CD4-positive, alpha-beta memory T cell (primary cell): ENCODE results near the gene GRIA1. TPM values are rescaled to one million over a fixed set of nuclear protein-coding genes. Genes with fewer than 3 reads are reported as not detected.

Source experiments
- CTCF ChIA-PET: fragments of 350-600 bp; sonication (Branson Sonifier 250); formaldehyde crosslinking; loops from one replicate; lab custom pipeline; 2021; ENCODE audit warnings: inconsistent platforms; ENCODE audit not compliant: partially characterized antibody; lab: Charles Lee
- POLR2A ChIA-PET: fragments of 350-600 bp; sonication (Branson Sonifier 250); formaldehyde crosslinking; loops from one replicate; lab custom pipeline; 2021; ENCODE audit not compliant: partially characterized antibody; lab: Charles Lee
- DNase-seq, 5 donors: peaks; one replicate each; pipeline versions ENCODE4 v3.0.0 to v3.0.0-alpha.2; 2020 to 2022; ENCODE audit warnings: mixed read lengths in 1 of 5
- H3K27ac ChIP-seq: one replicate; pipeline ENCODE4 v1.7.0; 2013; ENCODE audit warnings: low read depth, low read length
- H3K27me3 ChIP-seq: 2 replicates; pipeline ENCODE4 v1.7.0; 2013; ENCODE audit warnings: mild to moderate bottlenecking, low read length, moderate library complexity; ENCODE audit not compliant: insufficient read depth
- H3K36me3 ChIP-seq: 2 replicates; pipeline ENCODE4 v1.7.0; 2013; ENCODE audit warnings: mild to moderate bottlenecking, low read length, moderate library complexity; ENCODE audit not compliant: insufficient read depth
- H3K4me1 ChIP-seq: 2 replicates; pipeline ENCODE4 v1.7.0; 2013; ENCODE audit warnings: mild to moderate bottlenecking, low read length, moderate library complexity; ENCODE audit not compliant: insufficient read depth
- H3K4me3 ChIP-seq, 2 donors: one replicate each; pipeline ENCODE4 v1.7.0; 2013; ENCODE audit warnings: low read length in 2 of 2, mild to moderate bottlenecking in 1 of 2
- H3K9me3 ChIP-seq, 2 donors: one replicate each; pipeline ENCODE4 v1.7.0; 2013; ENCODE audit warnings: low read length in 2 of 2, control low read depth in 1 of 2; ENCODE audit not compliant: control insufficient read depth in 1 of 2
- H3K27ac Mint-ChIP-seq, 7 donors: one replicate each; pipeline ENCODE4 v1.8.0; 2020 to 2021; ENCODE audit warnings: mixed read lengths in 7 of 7, mild to moderate bottlenecking in 6 of 7, inconsistent platforms in 3 of 7, moderate library complexity in 3 of 7
- H3K27me3 Mint-ChIP-seq, 2 donors: one replicate each; pipeline ENCODE4 v1.8.0; 2020 to 2021; ENCODE audit warnings: mixed read lengths in 2 of 2
- H3K36me3 Mint-ChIP-seq, 2 donors: one replicate each; pipeline ENCODE4 v1.8.0; 2020 to 2021; ENCODE audit warnings: mixed read lengths in 2 of 2, inconsistent platforms in 1 of 2, mild to moderate bottlenecking in 1 of 2
- H3K4me1 Mint-ChIP-seq, 4 donors: one replicate each; pipeline ENCODE4 v1.8.0; 2020 to 2021; ENCODE audit warnings: mixed read lengths in 4 of 4, mild to moderate bottlenecking in 1 of 4
- H3K4me3 Mint-ChIP-seq, 8 donors: one replicate each; pipeline ENCODE4 v1.8.0; 2020 to 2021; ENCODE audit warnings: mixed read lengths in 8 of 8, mild to moderate bottlenecking in 7 of 8, moderate library complexity in 6 of 8, inconsistent platforms in 3 of 8
- H3K9me3 Mint-ChIP-seq, 8 donors: one replicate each; pipeline ENCODE4 v1.8.0; 2020 to 2021; ENCODE audit warnings: mixed read lengths in 8 of 8, mild to moderate bottlenecking in 5 of 8, inconsistent platforms in 3 of 8, moderate library complexity in 1 of 8
- intact Hi-C: fragments of 100-400 bp; cut with micrococcal nuclease; formaldehyde crosslinking; loops from one replicate; pipeline ENCODE4 v1.15.1; 2023
- polyA plus RNA-seq, 2 donors: library from polyadenylated mRNA; unstranded; fragments of 300-500 nt; fragmentation: Illumina TruSeq; gene quantifications; one replicate each; pipeline ENCODE4 v1.2.3, GENCODE V29; 2021
- total RNA-seq, 2 experiments: library from RNA; stranded (reverse); gene quantifications; one replicate each; pipeline ENCODE4 v1.2.3, GENCODE V29; 2021

GRIA1 gene
- total and polyA plus RNA-seq, 4 experiments from 2014 or later, result not detected

- Mint-ChIP-seq H3K9me3 (peaks cover 0 to 8% (median 0%) of the 10 kb centered on the region in 8 donors), H3K36me3 (no peaks in the 10 kb centered on the region), H3K4me1 (no peaks in the 10 kb centered on the region), H3K4me3 (no peak overlapping the region), H3K27me3 (peaks cover 7 to 9% of the 10 kb centered on the region in 2 donors), H3K27ac (no peak overlapping the region)
- intact Hi-C loops, result no loop called here
- H3K4me1 ChIP-seq, result no peaks in the 10 kb centered on the region
- POLR2A ChIA-PET, result no interaction called here
- no peaks in the 10 kb centered on the region for H3K36me3 ChIP-seq
- no peak for DNase-seq
- H3K4me3 ChIP-seq, result no peak overlapping the region
- H3K9me3 ChIP-seq, result no peaks in the 10 kb centered on the region
- no peaks in the 10 kb centered on the region for H3K27me3 ChIP-seq
- CTCF ChIA-PET, result no interaction called here
- no peak overlapping the region for H3K27ac ChIP-seq
Observed at GRCh38 chr5:153777681-153778581, 287.5 kb downstream of the GRIA1 start.

GRCh38 chr5:153779836-153780235 lies 289.4 kb downstream of the GRIA1 start:
- Histone ChIP-seq H3K27me3 (no peaks in the 10 kb centered on the region), H3K4me3 (no peak overlapping the region), H3K9me3 (no peaks in the 10 kb centered on the region), H3K4me1 (no peaks in the 10 kb centered on the region), H3K27ac (no peak overlapping the region), H3K36me3 (no peaks in the 10 kb centered on the region)
- no peak overlapping the region for H3K4me3 Mint-ChIP-seq
- POLR2A ChIA-PET, result no interaction called here
- no peak overlapping the region for H3K27ac Mint-ChIP-seq
- H3K36me3 Mint-ChIP-seq, result no peaks in the 10 kb centered on the region
- H3K9me3 Mint-ChIP-seq, result peaks cover 0 to 8% (median 0%) of the 10 kb centered on the region in 8 donors
- DNase-seq, result no peak
- CTCF ChIA-PET, result no interaction called here
- peaks cover 7 to 9% of the 10 kb centered on the region in 2 donors for H3K27me3 Mint-ChIP-seq
- no peaks in the 10 kb centered on the region for H3K4me1 Mint-ChIP-seq
- intact Hi-C loops, result no loop called here

- H3K4me3 Mint-ChIP-seq, result no peak overlapping the region
- POLR2A ChIA-PET, result no interaction called here
- no peaks in the 10 kb centered on the region for H3K36me3 ChIP-seq
- DNase-seq, result no peak
- peaks cover 4 to 7% of the 10 kb centered on the region in 2 donors for H3K27me3 Mint-ChIP-seq
- CTCF ChIA-PET, result no interaction called here
- H3K9me3 ChIP-seq, result no peaks in the 10 kb centered on the region
- H3K9me3 Mint-ChIP-seq, result peaks cover 0 to 8% (median 0%) of the 10 kb centered on the region in 8 donors
- no peaks in the 10 kb centered on the region for H3K36me3 Mint-ChIP-seq
- no peak overlapping the region for H3K27ac Mint-ChIP-seq
- intact Hi-C loops, result no loop called here
- no peaks in the 10 kb centered on the region for H3K4me1 Mint-ChIP-seq
- H3K4me3 ChIP-seq, result no peak overlapping the region
- no peak overlapping the region for H3K27ac ChIP-seq
- no peaks in the 10 kb centered on the region for H3K4me1 ChIP-seq
- no peaks in the 10 kb centered on the region for H3K27me3 ChIP-seq
Observed at GRCh38 chr5:153780876-153781705, 290.6 kb downstream of the GRIA1 start.

- Histone ChIP-seq H3K4me1 (no peaks in the 10 kb centered on the region), H3K27me3 (no peaks in the 10 kb centered on the region), H3K27ac (no peak overlapping the region), H3K4me3 (no peak overlapping the region), H3K9me3 (no peaks in the 10 kb centered on the region), H3K36me3 (no peaks in the 10 kb centered on the region)
- CTCF ChIA-PET, result no interaction called here
- Mint-ChIP-seq H3K27me3 (peaks cover 2 to 4% of the 10 kb centered on the region in 2 donors), H3K9me3 (peaks cover 0 to 9% (median 0%) of the 10 kb centered on the region in 8 donors), H3K4me1 (no peaks in the 10 kb centered on the region), H3K36me3 (no peaks in the 10 kb centered on the region), H3K27ac (no peak overlapping the region), H3K4me3 (no peak overlapping the region)
- POLR2A ChIA-PET, result no interaction called here
- intact Hi-C loops, result no loop called here
- DNase-seq, result no peak
Observed at GRCh38 chr5:153782589-153783361, 292.3 kb downstream of the GRIA1 start.

GRCh38 chr5:153783362-153783658 lies 292.8 kb downstream of the GRIA1 start:
- no peak overlapping the region for H3K27ac ChIP-seq
- Mint-ChIP-seq H3K9me3 (peaks cover 0 to 9% (median 0%) of the 10 kb centered on the region in 8 donors), H3K27ac (no peak overlapping the region), H3K4me1 (no peaks in the 10 kb centered on the region), H3K36me3 (no peaks in the 10 kb centered on the region), H3K27me3 (peaks cover 5% of the 10 kb centered on the region in 2 donors), H3K4me3 (no peak overlapping the region)
- H3K9me3 ChIP-seq, result no peaks in the 10 kb centered on the region
- no peaks in the 10 kb centered on the region for H3K4me1 ChIP-seq
- no peaks in the 10 kb centered on the region for H3K36me3 ChIP-seq
- no peak overlapping the region for H3K4me3 ChIP-seq
- ChIA-PET POLR2A (no interaction called here), CTCF (no interaction called here)
- DNase-seq, result no peak
- intact Hi-C loops, result no loop called here
- H3K27me3 ChIP-seq, result no peaks in the 10 kb centered on the region

- no peak overlapping the region for H3K27ac ChIP-seq
- H3K27me3 ChIP-seq, result no peaks in the 10 kb centered on the region
- no peaks in the 10 kb centered on the region for H3K9me3 ChIP-seq
- POLR2A ChIA-PET, result no interaction called here
- no peaks in the 10 kb centered on the region for H3K36me3 Mint-ChIP-seq
- H3K4me3 ChIP-seq, result no peak overlapping the region
- no peaks in the 10 kb centered on the region for H3K4me1 Mint-ChIP-seq
- peaks cover 0 to 9% (median 0%) of the 10 kb centered on the region in 8 donors for H3K9me3 Mint-ChIP-seq
- no peak overlapping the region for H3K27ac Mint-ChIP-seq
- intact Hi-C loops, result no loop called here
- peaks cover 5% of the 10 kb centered on the region in 2 donors for H3K27me3 Mint-ChIP-seq
- no peaks in the 10 kb centered on the region for H3K4me1 ChIP-seq
- CTCF ChIA-PET, result no interaction called here
- DNase-seq, result no peak
- no peak overlapping the region for H3K4me3 Mint-ChIP-seq
- no peaks in the 10 kb centered on the region for H3K36me3 ChIP-seq
Observed at GRCh38 chr5:153784277-153784676, 293.8 kb downstream of the GRIA1 start.

GRCh38 chr5:153791339-153791738 lies 300.9 kb downstream of the GRIA1 start:
- ChIA-PET POLR2A (no interaction called here), CTCF (no interaction called here)
- no peak overlapping the region for H3K27ac Mint-ChIP-seq
- Histone ChIP-seq H3K4me1 (no peaks in the 10 kb centered on the region), H3K27ac (no peak overlapping the region), H3K27me3 (no peaks in the 10 kb centered on the region), H3K36me3 (no peaks in the 10 kb centered on the region), H3K4me3 (no peak overlapping the region), H3K9me3 (no peaks in the 10 kb centered on the region)
- peaks cover 1 to 4% of the 10 kb centered on the region in 2 donors for H3K27me3 Mint-ChIP-seq
- intact Hi-C loops, result no loop called here
- H3K9me3 Mint-ChIP-seq, result peaks cover 0 to 3% (median 0%) of the 10 kb centered on the region in 8 donors
- no peak for DNase-seq
- H3K36me3 Mint-ChIP-seq, result no peaks in the 10 kb centered on the region
- H3K4me1 Mint-ChIP-seq, result no peaks in the 10 kb centered on the region
- H3K4me3 Mint-ChIP-seq, result no peak overlapping the region
